ENCODE data around the gene LSR. TPM values are rescaled to one million over a fixed set of nuclear protein-coding genes. Genes with fewer than 3 reads are reported as not detected.

Gene LSR
- total RNA-seq, 1 donor from 2014 or later: 78.5 TPM

- H3K4me3 Mint-ChIP-seq: peak overlapping the region; percentile 57
- no peaks in the 10 kb centered on the region for H3K27me3 Mint-ChIP-seq
- H3K27ac Mint-ChIP-seq: peak overlapping the region; percentile 84
- peaks cover 27% of the 10 kb centered on the region for H3K4me1 Mint-ChIP-seq (ENCODE audit: unreplicated experiment)
- no peak for TF ChIP-seq CTCF (conservative IDR thresholded peaks at IDR 0.05)
- no peaks in the 10 kb centered on the region for H3K9me3 Mint-ChIP-seq
- DNase-seq (ENCODE audit: extremely low spot score, unreplicated experiment): no peak
- no peaks in the 10 kb centered on the region for H3K36me3 Mint-ChIP-seq
Observed at GRCh38 chr19:35308910-35309309, 60.1 kb downstream of the LSR start.

- H3K4me1 Mint-ChIP-seq (ENCODE audit: unreplicated experiment): peaks cover 25% of the 10 kb centered on the region
- TF ChIP-seq CTCF (conservative IDR thresholded peaks at IDR 0.05): no peak
- H3K4me3 Mint-ChIP-seq: peak overlapping the region; percentile 46
- peak overlapping the region; percentile 84 for H3K27ac Mint-ChIP-seq
- no peaks in the 10 kb centered on the region for H3K36me3 Mint-ChIP-seq
- H3K9me3 Mint-ChIP-seq: no peaks in the 10 kb centered on the region
- DNase-seq (ENCODE audit: extremely low spot score, unreplicated experiment): no peak
- no peaks in the 10 kb centered on the region for H3K27me3 Mint-ChIP-seq
Observed at GRCh38 chr19:35309481-35310279, 60.9 kb downstream of the LSR start.

- Mint-ChIP-seq H3K4me3 (no peak overlapping the region), H3K36me3 (no peaks in the 10 kb centered on the region), H3K9me3 (no peaks in the 10 kb centered on the region), H3K4me1 (ENCODE audit: unreplicated experiment) (peaks cover 25% of the 10 kb centered on the region), H3K27me3 (no peaks in the 10 kb centered on the region), H3K27ac (peak overlapping the region; percentile 48)
- DNase-seq (ENCODE audit: extremely low spot score, unreplicated experiment): no peak
- no peak for TF ChIP-seq CTCF (conservative IDR thresholded peaks at IDR 0.05)
Observed at GRCh38 chr19:35310331-35310730, 61.5 kb downstream of the LSR start.

- Mint-ChIP-seq H3K27me3 (no peaks in the 10 kb centered on the region), H3K4me1 (ENCODE audit: unreplicated experiment) (peaks cover 25% of the 10 kb centered on the region), H3K9me3 (no peaks in the 10 kb centered on the region), H3K4me3 (no peak overlapping the region), H3K36me3 (no peaks in the 10 kb centered on the region), H3K27ac (peak overlapping the region; percentile 48)
- DNase-seq (ENCODE audit: extremely low spot score, unreplicated experiment): no peak
- TF ChIP-seq CTCF (conservative IDR thresholded peaks at IDR 0.05): no peak
Observed at GRCh38 chr19:35310811-35311465, 62.1 kb downstream of the LSR start.

- Mint-ChIP-seq H3K36me3 (no peaks in the 10 kb centered on the region), H3K4me1 (ENCODE audit: unreplicated experiment) (peaks cover 25% of the 10 kb centered on the region), H3K4me3 (no peak overlapping the region), H3K27ac (no peak overlapping the region), H3K27me3 (no peaks in the 10 kb centered on the region), H3K9me3 (no peaks in the 10 kb centered on the region)
- DNase-seq (ENCODE audit: extremely low spot score, unreplicated experiment): no peak
- TF ChIP-seq CTCF (conservative IDR thresholded peaks at IDR 0.05): no peak
Observed at GRCh38 chr19:35311901-35312665, 63.3 kb downstream of the LSR start.

Measured in type B pancreatic cell (in vitro differentiated cells).